Ectodermal cell (in vitro differentiated cells): Measurements from ENCODE around the gene ACMSD.
A peak's percentile ranks its signal among the peaks of the same experiment; 100 is the strongest.
"Not testable (repeated sequence)": the region's sequence is repeated elsewhere in the genome, so short reads cannot be mapped to it uniquely, and the experiment has no call there.

Experiments used
- H3K27ac ChIP-seq: 2 replicates; pipeline ENCODE4 v1.7.0; 2013; ENCODE audit warnings: mild to moderate bottlenecking, low read depth, low read length; ENCODE audit not compliant: insufficient read depth, poor library complexity, severe bottlenecking
- H3K27me3 ChIP-seq: 2 replicates; pipeline ENCODE4 v1.7.0; 2013; ENCODE audit warnings: mild to moderate bottlenecking, low read length; ENCODE audit not compliant: insufficient read depth, control insufficient read depth, poor library complexity, severe bottlenecking
- H3K36me3 ChIP-seq: one replicate; pipeline ENCODE4 v1.7.0; 2013; ENCODE audit warnings: low read length; ENCODE audit not compliant: control insufficient read depth, insufficient read depth
- H3K4me1 ChIP-seq: one replicate; pipeline ENCODE4 v1.7.0; 2013; ENCODE audit warnings: low read length; ENCODE audit not compliant: control insufficient read depth, insufficient read depth
- H3K4me3 ChIP-seq: 2 replicates; pipeline ENCODE4 v1.7.0; 2013; ENCODE audit warnings: low read depth, low read length, control low read depth; ENCODE audit not compliant: insufficient read depth
- H3K9me3 ChIP-seq: 2 replicates; pipeline ENCODE4 v1.7.0; 2013; ENCODE audit warnings: mild to moderate bottlenecking, low read length, moderate library complexity; ENCODE audit not compliant: control insufficient read depth
- WGBS, 2 experiments: methylation state at CpG; one replicate each; pipeline ENCODE4 v1.1.7; 2013; ENCODE audit warnings: missing lambda C conversion rate in 2 of 2; 5-methylcytosine and 5-hydroxymethylcytosine counted together

Gene ACMSD

DNA sequence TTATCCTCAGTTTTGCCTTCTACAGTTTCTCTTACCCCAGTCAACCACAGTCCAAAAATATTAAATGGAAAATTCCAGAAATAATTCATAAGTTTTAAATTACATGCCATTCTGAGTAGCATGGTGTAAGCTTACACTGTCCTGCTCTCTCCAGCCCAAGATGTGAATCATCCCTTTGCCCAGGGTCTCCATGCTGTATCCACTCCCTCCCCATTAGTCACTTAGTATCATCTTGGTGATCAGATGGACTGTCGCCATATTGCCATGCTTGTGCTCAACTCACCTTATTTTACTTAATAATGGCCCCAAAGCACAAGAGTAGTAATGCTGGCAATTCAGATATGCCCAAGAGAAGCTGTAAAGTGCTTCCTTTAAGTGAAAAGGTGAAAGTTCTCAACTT lies 61.7 kb downstream of the ACMSD start:
- 100% methylated on average over 1 of the region's 1 CpG for WGBS, 2 experiments
- Histone ChIP-seq H3K27ac (no peak overlapping the region), H3K27me3 (no peaks in the 10 kb centered on the region), H3K4me3 (no peak overlapping the region), H3K9me3 (no peaks in the 10 kb centered on the region), H3K4me1 (no peaks in the 10 kb centered on the region), H3K36me3 (no peaks in the 10 kb centered on the region)

DNA sequence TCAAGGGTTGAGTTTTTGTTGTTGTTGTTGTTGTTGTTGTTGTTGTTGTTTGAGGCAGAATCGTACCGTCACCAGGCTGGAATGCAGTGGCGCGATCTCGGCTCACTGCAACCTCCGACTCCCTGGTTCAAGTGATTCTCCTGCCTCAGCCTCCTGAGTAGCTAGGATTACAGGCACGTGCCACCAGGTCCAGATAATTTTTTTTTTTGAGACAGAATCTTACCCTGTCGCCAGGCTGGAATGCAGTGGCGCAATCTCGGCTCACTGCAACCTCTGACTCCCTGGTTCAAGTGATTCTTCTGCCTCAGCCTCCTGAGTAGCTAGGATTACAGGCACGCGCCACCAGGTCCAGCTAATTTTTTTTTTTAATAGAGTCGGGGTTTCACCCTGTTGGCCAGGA lies 65.3 kb downstream of the ACMSD start:
- H3K4me3 ChIP-seq, H3K27ac ChIP-seq, H3K9me3 ChIP-seq, H3K36me3 ChIP-seq, H3K27me3 ChIP-seq, H3K4me1 ChIP-seq: not testable (repeated sequence)
- WGBS, 2 experiments = 91 to 92% methylated on average over 13 of the region's 13 CpGs

DNA sequence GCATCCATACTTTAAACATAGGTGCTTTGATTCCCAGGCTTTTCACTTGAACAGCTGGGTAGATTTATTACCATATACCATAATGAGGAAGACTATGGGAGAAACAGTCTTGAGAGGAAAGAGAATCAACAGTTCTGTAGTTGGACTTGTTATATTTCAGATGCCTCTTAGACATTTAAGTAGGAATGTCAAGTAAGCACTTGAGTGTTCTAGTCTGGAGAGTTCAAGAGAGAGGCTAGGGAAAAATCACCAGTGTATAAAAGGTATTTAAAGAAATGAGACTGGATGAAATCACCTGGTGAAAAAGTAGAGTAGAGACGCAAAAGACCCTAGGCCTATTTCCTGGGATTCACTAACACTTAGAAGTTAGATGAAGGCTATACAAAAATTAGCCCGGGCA lies 66.8 kb downstream of the ACMSD start:
- 92 to 95% methylated on average over 2 of the region's 2 CpGs for WGBS, 2 experiments
- no peak overlapping the region for H3K27ac ChIP-seq
- H3K4me3 ChIP-seq = no peak overlapping the region

DNA sequence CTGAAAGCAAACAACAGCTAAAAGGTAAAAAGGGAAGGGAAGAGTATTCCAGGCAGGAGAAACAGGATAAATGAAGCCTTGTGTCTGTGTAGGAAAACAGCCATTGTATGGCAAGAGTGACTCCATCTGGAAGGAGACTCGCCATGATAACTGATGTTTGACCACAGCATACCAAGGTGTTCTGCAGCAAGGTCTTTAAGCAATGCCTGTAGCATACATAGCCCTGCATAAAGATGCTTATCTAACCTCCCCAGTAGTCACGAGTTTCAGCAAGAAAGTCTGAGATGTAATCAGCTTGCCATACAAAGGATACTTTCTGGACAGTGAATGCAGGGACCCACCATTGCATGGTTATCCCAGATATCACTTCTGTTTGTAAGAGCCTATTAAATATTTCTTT lies 68.3 kb downstream of the ACMSD start:
- H3K27me3 ChIP-seq = no peaks in the 10 kb centered on the region
- 90 to 91% methylated on average over 2 of the region's 2 CpGs for whole genome bisulfite sequencing, 2 experiments
- H3K4me3 ChIP-seq = no peak overlapping the region
- no peak overlapping the region for H3K27ac ChIP-seq
- no peaks in the 10 kb centered on the region for H3K36me3 ChIP-seq
- H3K9me3 ChIP-seq = no peaks in the 10 kb centered on the region
- H3K4me1 ChIP-seq = no peaks in the 10 kb centered on the region

More for the DNA sequence above, 66.8 kb downstream of the ACMSD start:
- Histone ChIP-seq H3K36me3 (no peaks in the 10 kb centered on the region), H3K27me3 (no peaks in the 10 kb centered on the region), H3K4me1 (no peaks in the 10 kb centered on the region), H3K9me3 (no peaks in the 10 kb centered on the region)

DNA sequence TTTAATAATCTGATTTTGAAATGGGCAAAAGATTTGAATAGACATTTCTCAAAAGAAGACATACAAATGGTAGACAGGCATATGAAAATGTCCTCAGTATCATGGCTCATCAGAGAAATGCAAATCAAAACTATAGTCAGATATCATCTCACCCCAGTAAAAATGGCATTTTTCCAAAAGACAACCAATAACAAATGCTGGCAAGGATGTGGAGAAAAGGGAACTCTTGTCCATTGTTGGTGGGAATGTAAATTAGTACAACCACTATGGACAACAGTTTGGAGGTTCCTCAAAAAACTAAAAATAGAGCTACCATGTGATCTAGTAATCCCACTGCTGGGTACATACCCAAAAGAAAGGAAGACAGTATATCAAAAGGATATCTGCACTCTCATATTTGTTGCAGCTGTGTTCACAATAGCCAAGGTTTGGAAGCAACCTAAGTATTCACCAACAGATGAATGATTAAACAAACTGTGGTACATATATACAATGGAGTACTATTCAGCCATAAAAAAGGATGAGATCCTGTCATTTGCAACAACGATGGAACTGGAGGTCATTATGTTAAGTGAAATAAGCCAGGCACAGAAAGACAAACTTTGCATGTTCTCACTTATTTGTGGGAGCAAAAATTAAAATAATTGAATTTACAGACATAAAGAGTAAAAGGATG lies 69.2 kb downstream of the ACMSD start:
- WGBS, 2 experiments = 84 to 93% methylated on average over 1 of the region's 1 CpG
- H3K4me3 ChIP-seq, H3K4me1 ChIP-seq, H3K36me3 ChIP-seq, H3K27ac ChIP-seq, H3K27me3 ChIP-seq, H3K9me3 ChIP-seq: not testable (repeated sequence)

DNA sequence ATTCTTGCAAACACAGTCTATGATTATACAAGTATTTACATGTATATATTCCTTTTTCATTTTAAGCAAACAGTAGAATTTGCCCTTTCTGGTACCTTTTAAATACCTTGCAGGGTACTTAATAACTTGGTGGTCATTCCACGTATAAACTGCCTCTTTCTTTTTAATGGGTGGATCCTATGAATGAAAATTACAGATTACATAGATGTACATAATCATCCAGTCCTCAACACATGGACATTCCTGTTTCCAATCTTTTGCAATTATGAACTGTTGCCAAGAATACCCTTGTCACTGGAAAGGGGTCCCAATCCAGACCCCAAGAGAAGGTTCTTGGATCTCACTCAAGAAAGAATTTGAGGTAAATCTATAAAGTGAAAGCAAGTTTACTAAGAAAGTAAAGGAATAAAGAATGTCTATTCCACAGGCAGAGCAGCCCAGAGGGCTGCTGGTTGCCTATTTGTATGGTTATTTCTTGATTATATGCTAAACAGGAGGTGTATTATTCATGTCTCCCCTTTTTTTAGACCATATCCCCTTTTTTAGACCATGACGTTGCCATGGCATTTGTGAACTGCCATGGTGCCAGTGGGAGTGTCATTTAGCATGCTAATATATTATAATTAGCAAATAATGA lies 72.5 kb downstream of the ACMSD start:
- Histone ChIP-seq H3K27me3 (no peaks in the 10 kb centered on the region), H3K9me3 (no peaks in the 10 kb centered on the region), H3K36me3 (no peaks in the 10 kb centered on the region), H3K4me3 (no peak overlapping the region), H3K4me1 (no peaks in the 10 kb centered on the region), H3K27ac (no peak overlapping the region)
- WGBS, 2 experiments = 91 to 100% methylated on average over 1 of the region's 2 CpGs

DNA sequence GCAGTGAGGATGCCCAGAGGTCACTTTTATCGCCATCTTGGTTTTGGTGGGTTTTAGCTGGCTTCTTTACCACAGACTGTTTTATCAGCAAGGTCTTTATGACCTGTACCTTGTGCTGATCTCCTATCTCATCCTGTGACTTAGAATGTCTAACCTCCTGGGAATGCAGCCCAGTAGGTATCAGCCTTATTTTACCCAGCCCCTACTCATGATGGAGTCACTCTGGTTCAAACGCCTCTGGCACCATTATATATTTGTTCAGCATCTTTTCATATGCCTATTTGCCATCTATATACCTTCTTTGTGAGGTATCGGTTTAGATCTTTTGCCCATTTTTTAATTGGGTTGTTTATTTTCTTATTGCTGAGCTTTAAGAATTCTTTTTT lies 73.0 kb downstream of the ACMSD start:
- H3K9me3 ChIP-seq = no peaks in the 10 kb centered on the region
- no peak overlapping the region for H3K27ac ChIP-seq
- H3K4me3 ChIP-seq = no peak overlapping the region
- no peaks in the 10 kb centered on the region for H3K27me3 ChIP-seq
- 82 to 95% methylated on average over 2 to 3 of the region's 3 CpGs for WGBS, 2 experiments
- no peaks in the 10 kb centered on the region for H3K4me1 ChIP-seq
- H3K36me3 ChIP-seq = no peaks in the 10 kb centered on the region

DNA sequence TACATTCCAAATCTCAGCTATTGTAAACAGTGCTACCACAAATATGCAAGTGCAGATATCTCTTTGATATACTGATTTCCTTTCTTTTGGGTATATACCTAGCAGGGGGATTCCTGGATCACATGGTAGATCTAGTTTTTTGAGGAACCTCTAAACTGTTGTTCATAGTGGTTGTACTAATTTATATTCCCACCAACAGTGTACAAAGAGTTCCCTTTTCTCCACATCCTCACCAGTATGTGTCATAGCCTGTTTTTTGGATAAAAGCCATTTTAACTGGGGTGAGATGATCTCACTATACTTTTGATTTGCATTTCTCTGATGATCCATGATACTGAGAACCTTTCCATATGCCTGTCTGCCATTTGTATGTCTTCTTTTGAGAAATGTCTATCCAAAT lies 73.9 kb downstream of the ACMSD start:
- Histone ChIP-seq H3K9me3 (no peaks in the 10 kb centered on the region), H3K27ac (no peak overlapping the region), H3K27me3 (no peaks in the 10 kb centered on the region), H3K4me3 (no peak overlapping the region), H3K4me1 (peaks cover 3% of the 10 kb centered on the region), H3K36me3 (no peaks in the 10 kb centered on the region)

DNA sequence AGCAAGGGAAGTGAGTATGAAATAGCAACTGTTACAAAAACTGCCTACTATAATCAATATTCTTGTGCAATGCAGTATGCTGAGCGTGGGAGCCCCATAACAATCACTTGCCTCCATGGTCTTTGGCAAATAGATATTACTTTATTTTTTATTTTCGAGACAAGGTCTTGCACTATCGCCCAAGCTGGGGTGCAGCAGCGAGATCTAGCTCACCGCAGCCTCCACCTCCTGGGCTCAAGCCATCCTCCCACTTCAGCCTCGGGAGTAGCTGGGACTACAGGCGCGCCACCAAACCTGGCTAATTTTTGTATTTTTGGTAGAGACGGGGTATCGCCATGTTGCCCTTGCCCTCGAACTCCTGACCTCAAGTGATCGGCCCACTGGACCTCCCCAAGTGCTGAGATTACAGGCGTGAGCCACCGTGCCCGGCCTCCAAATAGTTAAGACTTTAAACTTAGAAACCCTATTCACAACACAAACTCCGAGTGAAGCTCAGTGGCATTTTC lies 79.0 kb downstream of the ACMSD start:
- Histone ChIP-seq H3K4me1 (peaks cover 4% of the 10 kb centered on the region), H3K36me3 (no peaks in the 10 kb centered on the region), H3K27me3 (no peaks in the 10 kb centered on the region), H3K4me3 (peak overlapping the region; percentile 88), H3K9me3 (no peaks in the 10 kb centered on the region), H3K27ac (peak overlapping the region; percentile 97)
- 49 to 57% methylated on average over 16 of the region's 16 CpGs for WGBS, 2 experiments

DNA sequence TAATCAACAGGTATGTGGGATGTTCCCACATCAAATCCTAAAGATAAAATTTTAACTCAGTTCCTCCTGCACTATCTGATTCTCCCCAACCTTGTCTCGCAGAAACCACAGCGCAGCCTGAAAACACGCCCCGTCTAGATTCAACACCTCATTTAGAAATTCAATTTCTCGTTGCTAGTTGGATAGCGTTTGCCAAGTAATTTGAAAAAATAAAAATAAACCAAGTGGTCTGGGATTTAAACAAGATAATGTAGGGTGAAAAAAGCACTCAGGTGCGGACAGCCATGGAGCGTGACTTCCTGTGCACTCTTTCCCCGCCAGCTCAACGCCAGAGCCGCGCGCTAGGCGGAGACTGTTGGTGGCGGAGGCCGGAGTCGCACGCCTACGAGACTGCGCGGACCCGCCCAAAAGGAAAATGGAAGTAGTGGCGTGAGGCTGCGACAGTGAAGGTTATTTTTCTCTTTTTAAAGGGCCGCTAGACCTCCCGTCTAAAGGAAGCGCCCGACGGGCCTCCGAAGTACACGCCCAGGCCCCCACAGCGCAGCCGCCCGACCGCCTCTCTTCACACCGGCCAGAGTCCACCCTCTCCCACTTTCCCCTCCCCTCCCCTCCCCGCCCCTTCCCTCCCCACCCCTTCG lies 79.6 kb downstream of the ACMSD start:
- Histone ChIP-seq H3K36me3 (no peaks in the 10 kb centered on the region), H3K27me3 (no peaks in the 10 kb centered on the region), H3K27ac (peak overlapping the region; percentile 97), H3K9me3 (no peaks in the 10 kb centered on the region), H3K4me3 (peak overlapping the region; percentile 88), H3K4me1 (peaks cover 4% of the 10 kb centered on the region)
- WGBS, 2 experiments = 0 to 1% methylated on average over 34 to 37 of the region's 38 CpGs
